ENCODE measurements around the gene SSBP4. TPM values are rescaled to one million over a fixed set of nuclear protein-coding genes. Genes with fewer than 3 reads are reported as not detected.
A peak's percentile ranks its signal among the peaks of the same experiment; 100 is the strongest.

Gene SSBP4
- total and polyA plus RNA-seq, 9 of the 15 experiments (the other 6 are each of a cell fraction or from before 2014, with no cell fraction given) = 1.1 to 189 (median 39.0) TPM

DNA sequence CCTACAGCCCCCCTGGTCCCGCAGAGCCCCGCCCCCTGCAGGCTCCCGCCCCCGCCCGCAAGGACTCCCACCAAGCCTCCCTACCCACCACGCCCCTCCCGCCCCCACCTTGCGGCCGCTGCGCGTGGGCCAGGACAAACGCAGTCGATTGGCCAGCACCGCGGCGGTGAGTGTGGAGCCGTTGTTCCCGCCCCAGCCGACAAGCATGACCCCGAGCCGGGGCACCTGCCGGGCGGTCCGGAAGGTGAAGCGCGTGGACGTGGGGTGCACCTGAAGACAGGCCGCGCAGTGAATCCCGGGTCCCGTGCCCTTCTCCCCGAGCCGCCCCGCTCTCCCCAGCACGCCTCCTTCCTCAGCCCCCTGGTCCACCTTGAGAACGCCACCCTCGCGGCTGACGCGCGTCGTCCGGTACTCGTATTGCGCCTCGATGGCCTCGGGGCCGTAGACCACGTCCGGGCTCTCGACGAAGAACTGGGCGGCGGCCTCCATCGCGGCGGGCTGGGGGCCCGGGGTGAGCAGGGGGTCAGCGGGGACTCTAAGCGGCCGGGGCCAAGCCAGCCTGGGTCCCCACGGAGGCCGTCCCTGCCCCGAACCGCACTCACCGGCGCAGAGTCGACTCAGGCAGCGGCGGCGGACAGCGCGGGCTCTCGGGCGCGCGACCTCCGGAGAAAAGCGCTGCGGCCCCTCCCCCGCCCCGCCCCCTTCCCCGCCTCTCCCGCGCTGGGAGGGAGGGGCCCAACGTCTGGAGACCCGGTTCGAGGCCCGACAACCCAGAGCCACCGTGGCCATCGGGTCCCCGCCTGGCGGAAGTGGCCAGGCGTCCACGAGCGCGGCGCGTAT is 18.5 kb downstream of the SSBP4 start, which contains the start of gene ISYNA1:
Gene ISYNA1 (minus strand): TSS at position 643 of the 840 bp plus-strand sequence. CDS start 154 bp downstream, at position 489.
- Histone ChIP-seq H3K4me2 (ENCODE audit: insufficient read depth, low read length) (peak within 1 kb of the TSS; percentile 88), H3K27ac (ENCODE audit: extremely low read depth, low read depth, low read length) (peak within 1 kb of the TSS; percentile 94), H3K79me2 (ENCODE audit: control insufficient read depth, insufficient read depth, low read length) (peaks cover 50% of the 10 kb centered on the region), H3K27me3 (ENCODE audit: control insufficient read depth in 2 of 2, insufficient read depth in 2 of 2, low read length in 2 of 2) (no peaks in the 10 kb centered on the region), H3K9me3 (replicated peaks; ENCODE audit: control insufficient read depth, insufficient read depth, low read depth, low read length) (no peaks in the 10 kb centered on the region), H3K4me1 (replicated peaks in 1 of 2; ENCODE audit: control insufficient read depth in 2 of 2, insufficient read depth in 2 of 2, low read length in 2 of 2) (peaks cover 48 to 93% of the 10 kb centered on the region in 2 experiments), H3K4me3 (peak within 1 kb of the TSS; percentile 77), H3K9me1 (ENCODE audit: control insufficient read depth, insufficient read depth, low read length) (peaks cover 11% of the 10 kb centered on the region), H3K9ac (ENCODE audit: insufficient read depth in 1 of 2, low read depth in 2 of 2, low read length in 2 of 2) (peak within 1 kb of the TSS; percentile 74 to 97), H3K36me3 (ENCODE audit: control insufficient read depth, insufficient read depth, low read length) (peaks cover 34% of the 10 kb centered on the region), H4K20me1 (replicated peaks; ENCODE audit: control insufficient read depth, insufficient read depth, low read length) (peaks cover 13% of the 10 kb centered on the region), H2AFZ (ENCODE audit: low read depth, low read length) (peak within 1 kb of the TSS; percentile 80)
- in situ Hi-C loops (cut with MboI) (no loop called here), intact Hi-C loops (cut with micrococcal nuclease) (no loop called here)
- POLR2A ChIA-PET = interaction anchor here (0.7 to 1.8 kb wide), 4 partner anchors 19 to 158 kb away, joined by 3 to 4 read pairs (median 4); partner anchors contain the start of genes JUND and SSBP4
- TSS peak; percentile 74 for BruUV-seq (replicated peaks)
- CTCF ChIA-PET (ENCODE audit: low intra/inter-chr PET ratio) = interaction anchor here (0.7 kb wide), 1 partner anchor 11 kb away, joined by 3 read pairs; no protein-coding TSS in a partner anchor
- 1% methylated on average over 47 of the region's 99 CpGs for WGBS (ENCODE audit: insufficient coverage, low coverage, missing lambda C conversion rate)
- DNase-seq (ENCODE audit: extremely low read depth in 1 of 4, low spot score in 3 of 4) (peak; percentile 84 to 94 (median 88)), ATAC-seq (peak; percentile 59), FAIRE-seq (no peak)
- TF ChIP-seq, protein P1, sequence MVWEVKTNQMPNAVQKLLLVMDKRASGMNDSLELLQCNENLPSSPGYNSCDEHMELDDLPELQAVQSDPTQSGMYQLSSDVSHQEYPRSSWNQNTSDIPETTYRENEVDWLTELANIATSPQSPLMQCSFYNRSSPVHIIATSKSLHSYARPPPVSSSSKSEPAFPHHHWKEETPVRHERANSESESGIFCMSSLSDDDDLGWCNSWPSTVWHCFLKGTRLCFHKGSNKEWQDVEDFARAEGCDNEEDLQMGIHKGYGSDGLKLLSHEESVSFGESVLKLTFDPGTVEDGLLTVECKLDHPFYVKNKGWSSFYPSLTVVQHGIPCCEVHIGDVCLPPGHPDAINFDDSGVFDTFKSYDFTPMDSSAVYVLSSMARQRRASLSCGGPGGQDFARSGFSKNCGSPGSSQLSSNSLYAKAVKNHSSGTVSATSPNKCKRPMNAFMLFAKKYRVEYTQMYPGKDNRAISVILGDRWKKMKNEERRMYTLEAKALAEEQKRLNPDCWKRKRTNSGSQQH (CRISPR knock-in tag; IDR thresholded peaks at IDR 0.05) = peak; percentile 19; the same call in 1 of the 2 replicates
- TF ChIP-seq RBM39 (optimal IDR thresholded peaks at IDR 0.05; ENCODE audit: low read depth, low read length) = no peak
- TF ChIP-seq CC2D1A (IDR thresholded peaks at IDR 0.05) = no peak
- TF ChIP-seq, protein P2, sequence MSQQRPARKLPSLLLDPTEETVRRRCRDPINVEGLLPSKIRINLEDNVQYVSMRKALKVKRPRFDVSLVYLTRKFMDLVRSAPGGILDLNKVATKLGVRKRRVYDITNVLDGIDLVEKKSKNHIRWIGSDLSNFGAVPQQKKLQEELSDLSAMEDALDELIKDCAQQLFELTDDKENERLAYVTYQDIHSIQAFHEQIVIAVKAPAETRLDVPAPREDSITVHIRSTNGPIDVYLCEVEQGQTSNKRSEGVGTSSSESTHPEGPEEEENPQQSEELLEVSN (IDR thresholded peaks at IDR 0.05; ENCODE audit: borderline replicate concordance in 1 of 2, extremely low read depth in 1 of 2, insufficient read depth in 1 of 2, insufficient read length in 1 of 2, low read depth in 1 of 2, low read length in 1 of 2, poor library complexity in 1 of 2, severe bottlenecking in 1 of 2) = peak; percentile 70 to 94
- peak; percentile 55 for TF ChIP-seq TAF1 (IDR thresholded peaks at IDR 0.05; ENCODE audit: control insufficient read depth, extremely low read depth, insufficient read depth, low read length, severe bottlenecking)
- TF ChIP-seq FOXK1 (CRISPR knock-in tag; IDR thresholded peaks at IDR 0.05; ENCODE audit: borderline replicate concordance) = peak; percentile 46; the same call in 1 of the 2 replicates
- peak; percentile 51; the same call in 1 of the 2 replicates for TF ChIP-seq CTBP1 (IDR thresholded peaks at IDR 0.05; ENCODE audit: borderline replicate concordance)
- TF ChIP-seq POLR2AphosphoS2 (IDR thresholded peaks at IDR 0.05; ENCODE audit: low read length) = no peak

All from K562 (cell line).